ENCODE results near the gene PLXNA2.

DNA sequence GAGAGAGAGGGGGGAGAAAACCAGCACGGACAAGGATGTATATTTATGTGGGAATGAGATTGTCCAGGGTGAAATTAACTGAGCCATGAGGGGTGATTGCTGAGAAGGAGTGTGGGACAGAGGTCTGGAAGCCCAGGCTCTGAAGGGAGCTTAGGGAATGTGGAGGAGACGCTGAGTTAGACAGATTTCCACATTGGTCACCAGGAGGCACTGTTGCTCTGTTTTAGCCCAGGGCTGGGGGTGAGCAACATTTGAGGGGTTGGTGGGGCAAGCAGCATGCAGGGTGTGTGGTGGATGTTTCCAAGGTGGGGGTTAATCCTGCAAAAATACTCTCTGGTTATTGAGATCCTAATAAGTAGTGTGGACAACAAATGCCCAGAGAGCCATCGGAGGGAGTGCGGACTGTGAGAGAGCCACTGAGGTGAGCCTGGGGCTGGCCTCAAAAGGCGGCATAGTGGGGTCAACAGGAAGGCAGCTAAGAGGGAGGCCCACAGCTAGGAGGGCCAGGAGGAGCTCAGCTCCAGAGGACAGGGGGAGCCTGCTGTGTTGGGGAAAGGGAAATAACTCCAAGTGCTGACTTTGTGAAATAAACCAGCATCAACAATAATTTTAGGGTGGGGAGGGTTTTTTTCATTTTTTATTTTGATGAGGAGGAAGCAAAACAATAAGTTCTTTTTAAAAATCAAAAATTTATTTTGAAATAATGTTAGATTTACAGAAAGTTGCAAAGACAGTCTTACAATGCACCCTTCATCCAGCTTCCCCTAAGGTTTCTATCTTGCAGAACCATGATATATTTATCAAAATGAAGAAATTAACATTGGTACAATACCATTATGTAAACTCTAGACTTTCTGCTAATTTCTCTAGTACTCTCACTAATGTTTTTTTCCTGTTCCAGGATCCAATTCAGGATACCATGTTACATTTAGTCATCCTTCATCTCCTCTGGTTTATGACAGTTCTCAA, 250.4 kb downstream of the PLXNA2 start:
- TF ChIP-seq, protein P1, sequence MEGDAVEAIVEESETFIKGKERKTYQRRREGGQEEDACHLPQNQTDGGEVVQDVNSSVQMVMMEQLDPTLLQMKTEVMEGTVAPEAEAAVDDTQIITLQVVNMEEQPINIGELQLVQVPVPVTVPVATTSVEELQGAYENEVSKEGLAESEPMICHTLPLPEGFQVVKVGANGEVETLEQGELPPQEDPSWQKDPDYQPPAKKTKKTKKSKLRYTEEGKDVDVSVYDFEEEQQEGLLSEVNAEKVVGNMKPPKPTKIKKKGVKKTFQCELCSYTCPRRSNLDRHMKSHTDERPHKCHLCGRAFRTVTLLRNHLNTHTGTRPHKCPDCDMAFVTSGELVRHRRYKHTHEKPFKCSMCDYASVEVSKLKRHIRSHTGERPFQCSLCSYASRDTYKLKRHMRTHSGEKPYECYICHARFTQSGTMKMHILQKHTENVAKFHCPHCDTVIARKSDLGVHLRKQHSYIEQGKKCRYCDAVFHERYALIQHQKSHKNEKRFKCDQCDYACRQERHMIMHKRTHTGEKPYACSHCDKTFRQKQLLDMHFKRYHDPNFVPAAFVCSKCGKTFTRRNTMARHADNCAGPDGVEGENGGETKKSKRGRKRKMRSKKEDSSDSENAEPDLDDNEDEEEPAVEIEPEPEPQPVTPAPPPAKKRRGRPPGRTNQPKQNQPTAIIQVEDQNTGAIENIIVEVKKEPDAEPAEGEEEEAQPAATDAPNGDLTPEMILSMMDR (IDR thresholded peaks at IDR 0.05) = peak; percentile 55
- TF ChIP-seq RCOR1 (IDR thresholded peaks at IDR 0.05; ENCODE audit: low read length) (no peak), JUND (IDR thresholded peaks at IDR 0.05) (no peak), EP300 (IDR thresholded peaks at IDR 0.05; ENCODE audit: borderline replicate concordance in 1 of 2, low read depth in 1 of 2, low read length in 1 of 2) (no peak)

Measured in SK-N-SH (cell line).